OCI-LY1 (cell line): ENCODE measurements around the gene JPH3.

Experiments used
- CTCF ChIP-seq: fragments of 200-600 bp; sonication (generic), shearing (Covaris generic); IDR thresholded peaks from 2 replicates; pipeline ENCODE4 v1.5.1; 2017; ENCODE audit warnings: mild to moderate bottlenecking, antibody characterized with exemption, low read length, moderate library complexity, mixed read lengths
- EZH2 ChIP-seq: fragments of 200-600 bp; sonication (generic), shearing (Covaris generic); IDR thresholded peaks from 2 replicates; pipeline ENCODE4 v1.8.0; 2017; ENCODE audit warnings: borderline replicate concordance, mixed run types, mild to moderate bottlenecking, antibody characterized with exemption, low read length, moderate library complexity, mixed read lengths

- no peak for TF ChIP-seq CTCF
- TF ChIP-seq EZH2, result no peak
These were observed 125.0 kb downstream of the JPH3 start for GRCh38 chr16:87727346-87727745.
